Measurements from ENCODE around the gene KLF17. TPM values are rescaled to one million over a fixed set of nuclear protein-coding genes. Genes with fewer than 3 reads are reported as not detected.

Gene KLF17
- polyA plus RNA-seq, 3 donors: not detected

- Histone ChIP-seq H3K79me2 (ENCODE audit: insufficient read depth, low read length) (no peaks in the 10 kb centered on the region), H3K4me2 (replicated peaks; ENCODE audit: extremely low read depth, low read length, poor library complexity, severe bottlenecking) (no peak overlapping the region), H2AFZ (ENCODE audit: insufficient read depth, low read depth, low read length, poor library complexity, severe bottlenecking) (no peak overlapping the region), H4K20me1 (ENCODE audit: insufficient read depth, low read length) (no peaks in the 10 kb centered on the region), H3K4me3 (replicated peaks in 1 of 3; ENCODE audit: low read depth in 2 of 3, low read length in 3 of 3) (no peak overlapping the region), H3K27ac (ENCODE audit: low read depth in 1 of 2, low read length in 2 of 2) (no peak overlapping the region), H3K9me3 (replicated peaks in 1 of 2; ENCODE audit: control insufficient read depth in 1 of 2, insufficient read depth in 1 of 2, low read length in 2 of 2) (peaks cover 11 to 16% of the 10 kb centered on the region in 2 donors), H3K4me1 (ENCODE audit: control insufficient read depth in 1 of 2, insufficient read depth in 2 of 2, low read length in 2 of 2) (no peaks in the 10 kb centered on the region), H3K27me3 (ENCODE audit: control insufficient read depth in 2 of 2, insufficient read depth in 2 of 2, low read length in 2 of 2) (no peaks in the 10 kb centered on the region), H3K36me3 (replicated peaks in 1 of 2; ENCODE audit: control insufficient read depth in 1 of 2, insufficient read depth in 2 of 2, low read length in 2 of 2) (no peaks in the 10 kb centered on the region), H3K9ac (ENCODE audit: insufficient read depth, low read length, poor library complexity, severe bottlenecking) (no peak overlapping the region)
- Mint-ChIP-seq H3K9me3 (peaks cover 18 to 43% (median 27%) of the 10 kb centered on the region in 7 donors), H3K27ac (no peak overlapping the region), H3K36me3 (no peaks in the 10 kb centered on the region), H3K4me1 (no peaks in the 10 kb centered on the region), H3K4me3 (no peak overlapping the region), H3K27me3 (ENCODE audit: low read depth in 3 of 3) (peaks cover 0 to 7% (median 6%) of the 10 kb centered on the region in 3 donors)
- intact Hi-C loops (cut with micrococcal nuclease): no loop called here
- no peak for TF ChIP-seq CTCF (IDR thresholded peaks at IDR 0.05)
- 71% methylated on average over 2 of the region's 3 CpGs for WGBS (ENCODE audit: insufficient coverage)
- no peak for DNase-seq
Observed at GRCh38 chr1:44170281-44170823, 51.7 kb downstream of the KLF17 start.

GRCh38 chr1:44174630-44175029 is 56.0 kb downstream of the KLF17 start:
- Histone ChIP-seq H3K79me2 (ENCODE audit: insufficient read depth, low read length) (no peaks in the 10 kb centered on the region), H3K4me1 (ENCODE audit: control insufficient read depth in 1 of 2, insufficient read depth in 2 of 2, low read length in 2 of 2) (no peaks in the 10 kb centered on the region), H3K9me3 (replicated peaks in 1 of 2; ENCODE audit: control insufficient read depth in 1 of 2, insufficient read depth in 1 of 2, low read length in 2 of 2) (peaks cover 6 to 16% of the 10 kb centered on the region in 2 donors), H3K36me3 (replicated peaks in 1 of 2; ENCODE audit: control insufficient read depth in 1 of 2, insufficient read depth in 2 of 2, low read length in 2 of 2) (no peaks in the 10 kb centered on the region), H3K9ac (ENCODE audit: insufficient read depth, low read length, poor library complexity, severe bottlenecking) (no peak overlapping the region), H3K27ac (ENCODE audit: low read depth in 1 of 2, low read length in 2 of 2) (no peak overlapping the region), H4K20me1 (ENCODE audit: insufficient read depth, low read length) (no peaks in the 10 kb centered on the region), H3K27me3 (ENCODE audit: control insufficient read depth in 2 of 2, insufficient read depth in 2 of 2, low read length in 2 of 2) (no peaks in the 10 kb centered on the region), H3K4me2 (replicated peaks; ENCODE audit: extremely low read depth, low read length, poor library complexity, severe bottlenecking) (no peak overlapping the region), H3K4me3 (replicated peaks in 1 of 3; ENCODE audit: low read depth in 2 of 3, low read length in 3 of 3) (no peak overlapping the region), H2AFZ (ENCODE audit: insufficient read depth, low read depth, low read length, poor library complexity, severe bottlenecking) (no peak overlapping the region)
- Mint-ChIP-seq H3K27ac (no peak overlapping the region), H3K4me3 (no peak overlapping the region), H3K27me3 (ENCODE audit: low read depth in 3 of 3) (peaks cover 0 to 3% (median 1%) of the 10 kb centered on the region in 3 donors), H3K36me3 (no peaks in the 10 kb centered on the region), H3K4me1 (no peaks in the 10 kb centered on the region), H3K9me3 (peaks cover 10 to 32% (median 20%) of the 10 kb centered on the region in 7 donors)
- no peak for DNase-seq
- intact Hi-C loops (cut with micrococcal nuclease): no loop called here
- no peak for TF ChIP-seq CTCF (IDR thresholded peaks at IDR 0.05)
- WGBS (ENCODE audit: insufficient coverage): no CpG with 5 or more reads among the region's 1 CpG

Small RNA genes lying within 50 kb of the gene (small RNA-seq; reads per million reads assigned to genes)
- gene AL035417.1 (ENCODE audit: insufficient read length, low read depth) (not detected), gene OOSP1P1 (ENCODE audit: insufficient read length, low read depth) (not detected), gene RF00019 (ENCODE audit: insufficient read length, low read depth) (not detected), gene RN7SL479P (ENCODE audit: insufficient read length, low read depth) (not detected)

Other genes with a start within 250 kb of the KLF17 start
- under 1 TPM in 1 of 3 donors, not detected in 2; 0.15 TPM for gene ARTN, start 185.0 kb upstream of the KLF17 start, polyA plus RNA-seq
- 10 to 100 TPM; 10.1 to 20.4 (median 10.6) TPM for gene IPO13, start 171.9 kb upstream of the KLF17 start, polyA plus RNA-seq
- gene DPH2, start 148.8 kb upstream of the KLF17 start, polyA plus RNA-seq: 10 to 100 TPM; 13.0 to 23.6 (median 14.1) TPM
- 1,000 to 10,000 TPM in 1 of 3 donors, 100 to 1,000 TPM in 2; 465 to 1,219 (median 954) TPM for gene ATP6V0B, start 143.9 kb upstream of the KLF17 start, polyA plus RNA-seq
- under 1 TPM in 2 of 3 donors, not detected in 1; 0.30 to 0.35 TPM for gene B4GALT2, start 139.6 kb upstream of the KLF17 start, polyA plus RNA-seq
- gene CCDC24, start 127.2 kb upstream of the KLF17 start, polyA plus RNA-seq: 1 to 10 TPM; 1.1 to 3.0 (median 1.9) TPM
- gene SLC6A9, start 87.4 kb upstream of the KLF17 start, polyA plus RNA-seq: not detected
- not detected for gene KLF18, start 22.8 kb downstream of the KLF17 start, polyA plus RNA-seq
- gene DMAP1, start 94.7 kb downstream of the KLF17 start, polyA plus RNA-seq: 10 to 100 TPM; 18.9 to 51.4 (median 21.3) TPM
- 10 to 100 TPM; 26.4 to 35.0 (median 26.6) TPM for gene ERI3, start 236.4 kb downstream of the KLF17 start, polyA plus RNA-seq

Measured in CD14-positive monocyte (primary cell).